ENCODE data around the gene MAD1L1.

DNA sequence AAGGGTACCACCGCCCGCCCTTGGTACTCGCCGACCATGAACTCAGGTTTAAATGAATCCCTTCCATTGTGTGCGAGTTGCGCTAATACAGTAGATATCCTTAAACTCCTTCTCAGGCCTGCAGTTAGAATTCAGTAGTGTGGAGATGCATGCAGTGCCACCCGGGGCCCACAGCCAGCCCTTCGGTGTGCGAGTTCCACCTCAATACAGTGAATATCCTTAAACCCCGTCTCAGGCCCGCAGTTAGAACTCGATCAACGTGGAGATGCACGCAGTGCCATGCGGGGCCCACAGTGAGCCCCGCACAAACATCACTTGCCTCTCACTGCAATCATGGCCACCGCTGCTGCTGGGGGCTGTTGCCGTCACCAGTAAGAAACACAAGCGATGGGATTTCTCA lies 261.9 kb downstream of the MAD1L1 start:
- TF ChIP-seq CTCF (conservative IDR thresholded peaks at IDR 0.05; ENCODE audit: low read length) = no peak
- no peak for TF ChIP-seq EZH2phosphoT487 (IDR thresholded peaks at IDR 0.05; ENCODE audit: borderline replicate concordance, low read depth, low read length)

Measured in OCI-LY7 (cell line).